Type B pancreatic cell (in vitro differentiated cells): ENCODE data around the gene TAS2R46. TPM values are rescaled to one million over a fixed set of nuclear protein-coding genes. Genes with fewer than 3 reads are reported as not detected.

ENCODE experiments used
- DNase-seq: peaks from one replicate; pipeline ENCODE4 v3.0.0; 2021; ENCODE audit warnings: mixed read lengths; ENCODE audit not compliant: unreplicated experiment; ENCODE audit errors: extremely low spot score
- H3K27ac Mint-ChIP-seq: 2 replicates; pipeline ENCODE4 v1.8.0; 2021; ENCODE audit warnings: mild to moderate bottlenecking, mixed read lengths
- H3K27me3 Mint-ChIP-seq: 2 replicates; pipeline ENCODE4 v1.8.0; 2021; ENCODE audit warnings: mixed read lengths
- H3K36me3 Mint-ChIP-seq: 2 replicates; pipeline ENCODE4 v1.8.0; 2021; ENCODE audit warnings: mixed read lengths
- H3K4me1 Mint-ChIP-seq: one replicate; pipeline ENCODE4 v1.8.0; 2021; ENCODE audit warnings: mixed read lengths; ENCODE audit not compliant: unreplicated experiment
- H3K4me3 Mint-ChIP-seq: 2 replicates; pipeline ENCODE4 v1.8.0; 2021; ENCODE audit warnings: mild to moderate bottlenecking, mixed read lengths
- H3K9me3 Mint-ChIP-seq: 2 replicates; pipeline ENCODE4 v1.8.0; 2021; ENCODE audit warnings: mixed read lengths
- total RNA-seq: library from RNA; stranded (reverse); gene quantifications from 2 replicates; pipeline ENCODE4 v1.2.1, GENCODE V29; 2021; ENCODE audit warnings: low replicate concordance
- TF ChIP-seq, protein P1 (sequence below): fragments of 200-600 bp; sonication (generic); conservative IDR thresholded peaks from 2 replicates; pipeline ENCODE4 v1.5.0; 2021; ENCODE audit warnings: antibody characterized with exemption, mild to moderate bottlenecking

TAS2R46 gene
- total RNA-seq, 1 donor from 2014 or later: 0.85 TPM

DNA sequence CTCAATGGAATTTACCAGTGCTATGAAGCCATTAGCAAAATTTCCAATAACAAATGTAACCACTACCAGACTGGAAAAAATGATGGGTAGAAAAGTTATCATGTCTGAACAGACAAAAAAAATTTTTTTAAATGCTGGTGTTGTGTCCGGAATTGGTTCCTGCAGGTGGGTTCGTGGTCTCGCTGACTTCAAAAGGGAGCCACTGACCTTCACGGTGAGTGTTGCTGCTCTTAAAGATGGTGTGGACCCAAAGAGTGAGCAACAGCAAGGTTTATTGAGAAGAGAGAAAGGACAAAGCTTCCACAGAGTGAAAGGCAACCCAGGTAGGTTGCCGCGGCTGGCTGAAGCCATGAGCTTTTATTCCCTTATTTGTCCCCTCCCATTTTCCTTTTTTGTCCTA, 30.0 kb upstream of the TAS2R46 start, which contains the start of gene TAS2R43:
TAS2R43 (minus strand) TSS at position 186 of the 400 bp plus-strand sequence; CDS start at position 102, 84 bp downstream.
- TF ChIP-seq, protein P1, sequence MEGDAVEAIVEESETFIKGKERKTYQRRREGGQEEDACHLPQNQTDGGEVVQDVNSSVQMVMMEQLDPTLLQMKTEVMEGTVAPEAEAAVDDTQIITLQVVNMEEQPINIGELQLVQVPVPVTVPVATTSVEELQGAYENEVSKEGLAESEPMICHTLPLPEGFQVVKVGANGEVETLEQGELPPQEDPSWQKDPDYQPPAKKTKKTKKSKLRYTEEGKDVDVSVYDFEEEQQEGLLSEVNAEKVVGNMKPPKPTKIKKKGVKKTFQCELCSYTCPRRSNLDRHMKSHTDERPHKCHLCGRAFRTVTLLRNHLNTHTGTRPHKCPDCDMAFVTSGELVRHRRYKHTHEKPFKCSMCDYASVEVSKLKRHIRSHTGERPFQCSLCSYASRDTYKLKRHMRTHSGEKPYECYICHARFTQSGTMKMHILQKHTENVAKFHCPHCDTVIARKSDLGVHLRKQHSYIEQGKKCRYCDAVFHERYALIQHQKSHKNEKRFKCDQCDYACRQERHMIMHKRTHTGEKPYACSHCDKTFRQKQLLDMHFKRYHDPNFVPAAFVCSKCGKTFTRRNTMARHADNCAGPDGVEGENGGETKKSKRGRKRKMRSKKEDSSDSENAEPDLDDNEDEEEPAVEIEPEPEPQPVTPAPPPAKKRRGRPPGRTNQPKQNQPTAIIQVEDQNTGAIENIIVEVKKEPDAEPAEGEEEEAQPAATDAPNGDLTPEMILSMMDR: no peak
- no peaks in the 10 kb centered on the region for H3K4me1 Mint-ChIP-seq
- H3K4me3 Mint-ChIP-seq: no peak within 1 kb of the TSS
- no peaks in the 10 kb centered on the region for H3K27me3 Mint-ChIP-seq
- peaks cover 16% of the 10 kb centered on the region for H3K36me3 Mint-ChIP-seq
- no peaks in the 10 kb centered on the region for H3K9me3 Mint-ChIP-seq
- no peak within 1 kb of the TSS for H3K27ac Mint-ChIP-seq
- DNase-seq: no peak

DNA sequence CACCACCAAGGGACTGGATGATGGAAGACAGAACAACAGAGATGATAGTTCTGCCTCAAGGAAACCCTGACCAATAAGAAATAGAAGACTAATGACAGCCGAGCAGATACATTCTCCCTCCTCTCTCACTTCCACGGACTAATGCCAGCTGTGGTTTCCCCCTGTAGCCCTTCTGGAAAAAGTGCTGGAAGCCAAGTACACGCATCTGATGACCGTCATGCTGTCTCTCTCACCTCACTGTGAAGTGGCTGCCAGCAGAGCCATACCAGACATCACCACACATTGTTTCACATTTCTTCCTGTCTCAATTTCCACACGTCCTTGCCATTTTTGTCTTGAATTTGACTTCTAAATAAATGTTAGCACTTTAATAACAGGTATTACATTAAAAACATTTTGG, 27.2 kb upstream of the TAS2R46 start:
- TF ChIP-seq, protein P1: no peak
- peaks cover 16% of the 10 kb centered on the region for H3K36me3 Mint-ChIP-seq
- H3K9me3 Mint-ChIP-seq: no peaks in the 10 kb centered on the region
- H3K4me3 Mint-ChIP-seq: no peak overlapping the region
- no peaks in the 10 kb centered on the region for H3K4me1 Mint-ChIP-seq
- DNase-seq: no peak
- no peaks in the 10 kb centered on the region for H3K27me3 Mint-ChIP-seq
- no peak overlapping the region for H3K27ac Mint-ChIP-seq

DNA sequence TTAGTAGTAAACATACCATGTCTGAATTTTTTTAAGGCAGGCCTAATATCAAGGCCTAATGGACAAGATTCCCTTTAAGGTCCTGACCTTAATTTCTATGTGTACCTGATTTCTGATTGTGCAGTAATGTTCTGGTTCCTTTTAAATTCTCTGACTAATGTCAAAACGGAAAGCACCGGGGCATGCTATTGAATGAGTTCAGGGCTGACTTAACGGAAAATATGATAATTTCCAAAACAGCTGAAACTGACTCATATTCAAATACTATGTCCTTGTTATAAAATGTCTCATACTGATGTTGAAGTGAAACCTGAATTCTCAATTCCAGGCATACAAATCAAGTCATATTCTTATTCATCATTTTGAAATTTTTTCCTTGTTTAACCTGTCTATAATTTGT, 23.3 kb upstream of the TAS2R46 start:
- Mint-ChIP-seq H3K27ac (no peak overlapping the region), H3K9me3 (peaks cover 5% of the 10 kb centered on the region), H3K4me1 (no peaks in the 10 kb centered on the region), H3K27me3 (no peaks in the 10 kb centered on the region), H3K4me3 (no peak overlapping the region), H3K36me3 (peaks cover 13% of the 10 kb centered on the region)
- TF ChIP-seq, protein P1: no peak
- DNase-seq: no peak

DNA sequence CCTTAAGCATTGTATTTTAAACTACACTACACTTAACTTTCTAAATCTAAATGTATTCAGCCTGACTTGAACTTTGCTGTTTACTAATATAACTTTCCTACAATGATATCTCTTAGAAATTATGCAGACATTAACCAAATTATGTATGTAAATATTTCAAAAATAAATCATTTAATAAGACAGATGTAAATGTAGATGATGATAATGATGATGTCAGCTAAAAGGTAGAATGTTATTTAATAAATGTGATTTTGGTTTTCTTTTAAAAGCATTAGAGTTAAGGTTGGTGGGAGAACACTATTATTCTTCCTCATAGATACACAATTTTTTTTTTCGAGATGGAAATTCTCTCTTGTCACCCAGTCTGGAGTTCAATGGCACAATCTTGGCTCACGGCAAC, 19.9 kb upstream of the TAS2R46 start:
- Mint-ChIP-seq H3K4me1 (no peaks in the 10 kb centered on the region), H3K36me3 (peaks cover 17% of the 10 kb centered on the region), H3K27ac (no peak overlapping the region), H3K27me3 (no peaks in the 10 kb centered on the region), H3K9me3 (peaks cover 8% of the 10 kb centered on the region), H3K4me3 (no peak overlapping the region)
- TF ChIP-seq, protein P1: no peak
- DNase-seq: no peak

DNA sequence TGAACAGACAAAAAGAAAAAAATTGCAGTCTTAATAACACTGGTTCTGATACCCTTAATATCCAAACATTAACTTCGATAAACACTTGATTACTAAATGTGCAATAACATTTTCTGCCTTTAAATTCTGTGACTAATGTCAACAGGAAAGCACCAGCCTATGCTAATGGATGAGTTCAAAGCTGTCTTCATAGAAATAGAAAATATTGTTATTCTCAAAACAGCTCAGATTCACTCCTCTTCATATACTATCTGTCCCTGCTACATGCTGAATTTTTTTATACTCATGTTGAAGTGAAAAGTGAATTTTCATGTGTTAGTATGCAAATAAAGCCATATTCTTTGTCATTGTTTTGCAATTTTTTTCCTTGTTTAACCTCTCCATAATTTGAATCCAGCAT, 16.2 kb upstream of the TAS2R46 start:
- H3K27ac Mint-ChIP-seq: no peak overlapping the region
- no peak overlapping the region for H3K4me3 Mint-ChIP-seq
- H3K9me3 Mint-ChIP-seq: peaks cover 8% of the 10 kb centered on the region
- no peak for DNase-seq
- H3K4me1 Mint-ChIP-seq: no peaks in the 10 kb centered on the region
- peaks cover 21% of the 10 kb centered on the region for H3K36me3 Mint-ChIP-seq
- TF ChIP-seq, protein P1: no peak
- no peaks in the 10 kb centered on the region for H3K27me3 Mint-ChIP-seq

DNA sequence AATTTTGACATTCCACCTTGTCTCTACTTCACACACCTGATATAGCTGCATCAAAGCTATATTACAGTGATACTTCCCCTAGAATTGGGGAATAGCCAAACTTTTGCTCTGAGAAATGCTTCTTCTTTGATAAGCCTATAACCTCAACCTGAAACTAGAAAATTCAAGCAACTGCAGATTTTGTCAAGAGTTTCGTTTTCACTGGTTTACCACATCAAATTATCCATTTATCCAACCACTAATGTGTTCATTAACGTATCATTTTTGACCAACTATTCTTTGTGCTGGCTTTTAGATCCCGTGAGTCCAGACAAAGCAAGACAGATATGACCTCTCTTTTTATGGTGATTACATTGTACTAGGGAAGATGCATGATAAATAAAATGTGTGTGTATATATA, 13.5 kb upstream of the TAS2R46 start:
- Mint-ChIP-seq H3K4me1 (no peaks in the 10 kb centered on the region), H3K36me3 (peaks cover 27% of the 10 kb centered on the region), H3K4me3 (no peak overlapping the region), H3K9me3 (peaks cover 3% of the 10 kb centered on the region), H3K27me3 (no peaks in the 10 kb centered on the region), H3K27ac (no peak overlapping the region)
- TF ChIP-seq, protein P1: no peak
- no peak for DNase-seq
